ENCODE data around the gene KAT2B. TPM values are rescaled to one million over a fixed set of nuclear protein-coding genes. Genes with fewer than 3 reads are reported as not detected.

The KAT2B gene
- total RNA-seq, 1 experiment from 2014 or later, result 9.8 TPM

DNA sequence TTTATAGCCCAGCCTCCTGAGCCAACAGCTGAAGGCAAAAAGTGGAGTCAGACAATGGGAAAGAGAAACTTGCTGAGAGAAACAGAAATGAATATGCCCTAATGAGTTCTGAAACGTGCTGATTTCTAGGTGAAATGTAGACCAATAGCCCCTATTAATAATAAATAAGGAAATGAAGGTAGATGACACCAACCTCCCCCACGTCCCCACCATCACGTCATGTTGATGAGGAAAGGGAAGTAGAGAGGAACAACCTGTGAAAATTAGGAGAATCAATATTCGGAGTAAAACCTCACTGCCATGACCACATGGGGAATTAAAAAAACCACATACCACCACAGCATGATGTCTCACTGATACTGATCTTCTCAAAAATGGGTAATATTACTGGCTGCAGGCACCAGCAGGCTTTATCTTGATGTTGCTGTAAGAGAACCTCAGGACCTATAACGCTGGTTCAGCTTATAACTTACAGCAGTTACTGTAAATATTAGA, 64.0 kb downstream of the KAT2B start:
- BruUV-seq (replicated peaks), result no TSS peak
- H3K4me1 Mint-ChIP-seq (ENCODE audit: low read depth, unreplicated experiment), result no peaks in the 10 kb centered on the region
- H3K36me3 ChIP-seq (ENCODE audit: control insufficient read depth, insufficient read depth, low read length), result no peaks in the 10 kb centered on the region
- ChIA-PET CTCF (no interaction called here), POLR2A (no interaction called here)
- no peaks in the 10 kb centered on the region for H3K9me3 ChIP-seq
- no peaks in the 10 kb centered on the region for H3K9me3 Mint-ChIP-seq (ENCODE audit: unreplicated experiment)
- no peak overlapping the region for H3K4me3 ChIP-seq (ENCODE audit: low read depth, low read length)
- TF ChIP-seq, protein P1, sequence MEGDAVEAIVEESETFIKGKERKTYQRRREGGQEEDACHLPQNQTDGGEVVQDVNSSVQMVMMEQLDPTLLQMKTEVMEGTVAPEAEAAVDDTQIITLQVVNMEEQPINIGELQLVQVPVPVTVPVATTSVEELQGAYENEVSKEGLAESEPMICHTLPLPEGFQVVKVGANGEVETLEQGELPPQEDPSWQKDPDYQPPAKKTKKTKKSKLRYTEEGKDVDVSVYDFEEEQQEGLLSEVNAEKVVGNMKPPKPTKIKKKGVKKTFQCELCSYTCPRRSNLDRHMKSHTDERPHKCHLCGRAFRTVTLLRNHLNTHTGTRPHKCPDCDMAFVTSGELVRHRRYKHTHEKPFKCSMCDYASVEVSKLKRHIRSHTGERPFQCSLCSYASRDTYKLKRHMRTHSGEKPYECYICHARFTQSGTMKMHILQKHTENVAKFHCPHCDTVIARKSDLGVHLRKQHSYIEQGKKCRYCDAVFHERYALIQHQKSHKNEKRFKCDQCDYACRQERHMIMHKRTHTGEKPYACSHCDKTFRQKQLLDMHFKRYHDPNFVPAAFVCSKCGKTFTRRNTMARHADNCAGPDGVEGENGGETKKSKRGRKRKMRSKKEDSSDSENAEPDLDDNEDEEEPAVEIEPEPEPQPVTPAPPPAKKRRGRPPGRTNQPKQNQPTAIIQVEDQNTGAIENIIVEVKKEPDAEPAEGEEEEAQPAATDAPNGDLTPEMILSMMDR (IDR thresholded peaks at IDR 0.05; ENCODE audit: insufficient read depth in 1 of 2, low read depth in 1 of 2, low read length in 1 of 2, severe bottlenecking in 1 of 2, unreplicated experiment in 1 of 2), result no peak
- no peaks in the 10 kb centered on the region for H3K4me1 ChIP-seq
- no peak for DNase-seq
- H3K36me3 Mint-ChIP-seq (ENCODE audit: insufficient read depth, unreplicated experiment), result no peaks in the 10 kb centered on the region
- H3K27me3 ChIP-seq (replicated peaks; ENCODE audit: control insufficient read depth, insufficient read depth, low read length), result no peaks in the 10 kb centered on the region
- H3K27me3 Mint-ChIP-seq (ENCODE audit: insufficient read depth, unreplicated experiment), result no peaks in the 10 kb centered on the region
- H3K27ac Mint-ChIP-seq (ENCODE audit: unreplicated experiment), result no peak overlapping the region
- H3K4me3 Mint-ChIP-seq (ENCODE audit: unreplicated experiment), result no peak overlapping the region
- intact Hi-C loops (cut with micrococcal nuclease; ENCODE audit: unreplicated experiment), result no loop called here

DNA sequence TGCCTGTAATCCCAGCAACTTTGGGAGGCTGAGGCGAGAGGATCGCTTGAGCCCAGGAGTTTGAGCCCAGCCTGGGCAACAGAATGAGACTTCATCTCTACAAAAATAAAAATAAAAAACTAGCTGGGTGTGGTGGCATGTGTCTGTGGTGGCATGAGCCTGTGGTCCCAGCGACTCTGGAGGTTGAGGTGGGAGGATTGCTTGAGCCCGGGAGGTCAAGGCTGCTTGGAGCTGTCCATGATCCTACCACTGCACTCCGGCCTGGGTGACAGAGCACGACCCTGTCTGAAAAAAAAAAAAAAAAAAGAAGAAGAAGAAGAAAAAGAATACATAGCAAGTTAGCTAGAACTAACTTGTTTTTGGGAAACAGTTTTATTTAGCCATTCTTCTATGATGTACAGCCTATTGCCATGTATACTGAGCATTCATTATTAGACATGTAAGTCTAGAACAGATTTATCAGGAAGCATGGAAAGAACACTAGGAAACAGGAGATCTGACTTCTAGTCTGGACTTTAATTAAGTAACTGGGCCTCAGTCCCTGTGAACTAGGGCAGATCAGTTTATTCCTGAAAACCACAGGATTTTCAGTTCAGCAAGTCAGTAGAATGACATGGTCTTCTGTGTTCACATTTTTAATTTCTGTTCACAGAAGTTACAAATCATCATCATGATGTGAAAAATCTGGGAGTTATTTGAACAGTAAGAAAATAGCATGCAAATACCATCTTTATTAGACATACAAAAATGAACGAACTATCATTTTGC, 65.5 kb downstream of the KAT2B start:
- Mint-ChIP-seq H3K9me3 (ENCODE audit: unreplicated experiment) (no peaks in the 10 kb centered on the region), H3K4me1 (ENCODE audit: low read depth, unreplicated experiment) (no peaks in the 10 kb centered on the region), H3K27me3 (ENCODE audit: insufficient read depth, unreplicated experiment) (no peaks in the 10 kb centered on the region), H3K4me3 (ENCODE audit: unreplicated experiment) (no peak overlapping the region), H3K36me3 (ENCODE audit: insufficient read depth, unreplicated experiment) (no peaks in the 10 kb centered on the region), H3K27ac (ENCODE audit: unreplicated experiment) (no peak overlapping the region)
- Histone ChIP-seq H3K4me3 (ENCODE audit: low read depth, low read length) (no peak overlapping the region), H3K4me1 (no peaks in the 10 kb centered on the region), H3K36me3 (ENCODE audit: control insufficient read depth, insufficient read depth, low read length) (no peaks in the 10 kb centered on the region), H3K9me3 (no peaks in the 10 kb centered on the region), H3K27me3 (replicated peaks; ENCODE audit: control insufficient read depth, insufficient read depth, low read length) (no peaks in the 10 kb centered on the region)
- no TSS peak for BruUV-seq (replicated peaks)
- ChIA-PET CTCF (no interaction called here), POLR2A (no interaction called here)
- no peak for DNase-seq
- intact Hi-C loops (cut with micrococcal nuclease; ENCODE audit: unreplicated experiment), result no loop called here
- TF ChIP-seq, protein P1 (IDR thresholded peaks at IDR 0.05; ENCODE audit: insufficient read depth in 1 of 2, low read depth in 1 of 2, low read length in 1 of 2, severe bottlenecking in 1 of 2, unreplicated experiment in 1 of 2), result no peak

DNA sequence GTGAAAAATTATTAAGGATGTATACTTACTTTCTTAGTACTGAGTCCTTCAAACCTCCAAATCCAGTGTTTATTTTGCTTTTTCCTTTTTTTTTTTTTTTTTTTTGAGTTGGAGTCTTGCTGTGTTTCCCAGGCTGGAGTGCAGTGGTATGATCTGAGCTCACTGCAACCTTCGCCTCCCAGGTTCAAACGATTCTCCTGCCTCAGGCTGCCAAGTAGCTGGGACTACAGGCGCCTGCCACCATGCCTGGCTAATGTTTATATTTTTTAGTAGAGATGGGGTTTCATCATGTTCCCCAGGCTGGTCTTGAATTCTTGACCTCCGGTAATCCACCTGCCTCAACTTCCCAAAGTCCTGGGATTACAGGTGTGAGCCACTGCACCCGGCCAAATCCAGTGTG, 67.5 kb downstream of the KAT2B start:
- CTCF ChIA-PET, result no interaction called here

More for the DNA sequence above, 67.5 kb downstream of the KAT2B start:
- H3K4me3 Mint-ChIP-seq (ENCODE audit: unreplicated experiment), result no peak overlapping the region
- no TSS peak for BruUV-seq (replicated peaks)
- no peaks in the 10 kb centered on the region for H3K27me3 ChIP-seq (replicated peaks; ENCODE audit: control insufficient read depth, insufficient read depth, low read length)
- H3K4me1 ChIP-seq, result no peaks in the 10 kb centered on the region
- no peak overlapping the region for H3K27ac Mint-ChIP-seq (ENCODE audit: unreplicated experiment)
- intact Hi-C loops (cut with micrococcal nuclease; ENCODE audit: unreplicated experiment), result no loop called here
- H3K36me3 ChIP-seq (ENCODE audit: control insufficient read depth, insufficient read depth, low read length), result no peaks in the 10 kb centered on the region
- no peaks in the 10 kb centered on the region for H3K4me1 Mint-ChIP-seq (ENCODE audit: low read depth, unreplicated experiment)
- no peak for DNase-seq
- H3K4me3 ChIP-seq (ENCODE audit: low read depth, low read length), result no peak overlapping the region
- TF ChIP-seq, protein P1 (IDR thresholded peaks at IDR 0.05; ENCODE audit: insufficient read depth in 1 of 2, low read depth in 1 of 2, low read length in 1 of 2, severe bottlenecking in 1 of 2, unreplicated experiment in 1 of 2), result no peak
- no peaks in the 10 kb centered on the region for H3K27me3 Mint-ChIP-seq (ENCODE audit: insufficient read depth, unreplicated experiment)
- H3K9me3 ChIP-seq, result no peaks in the 10 kb centered on the region
- no peaks in the 10 kb centered on the region for H3K36me3 Mint-ChIP-seq (ENCODE audit: insufficient read depth, unreplicated experiment)
- POLR2A ChIA-PET, result no interaction called here
- no peaks in the 10 kb centered on the region for H3K9me3 Mint-ChIP-seq (ENCODE audit: unreplicated experiment)

Measured in Caco-2 (cell line).